Right lung (tissue), 5 donors: ENCODE measurements around the gene CBL. TPM values are rescaled to one million over a fixed set of nuclear protein-coding genes. Genes with fewer than 3 reads are reported as not detected.

Experiments
- DNase-seq, 2 donors: peaks; one replicate each; pipeline ENCODE4 v3.0.0-alpha.2; 2013
- polyA plus RNA-seq, 5 donors: library from polyadenylated mRNA; unstranded; fragments of 120-200 nt; gene quantifications; one replicate each; pipeline versions ENCODE4 v1.2.1 to v1.2.3, GENCODE V29; 2013; ENCODE audit warnings: inconsistent platforms in 1 of 5, low replicate concordance in 1 of 5; ENCODE audit not compliant: insufficient read length in 5 of 5, insufficient read depth in 1 of 5

Gene CBL
- polyA plus RNA-seq, 5 donors: 16.1 to 22.8 (median 20.5) TPM

- no peak for DNase-seq
Measured at GRCh38 chr11:119266063-119266462, 59.9 kb downstream of the CBL start.

- DNase-seq: no peak
Measured at GRCh38 chr11:119266517-119267255, 60.5 kb downstream of the CBL start.

GRCh38 chr11:119267645-119268044, 61.5 kb downstream of the CBL start:
- DNase-seq: no peak

DNA sequence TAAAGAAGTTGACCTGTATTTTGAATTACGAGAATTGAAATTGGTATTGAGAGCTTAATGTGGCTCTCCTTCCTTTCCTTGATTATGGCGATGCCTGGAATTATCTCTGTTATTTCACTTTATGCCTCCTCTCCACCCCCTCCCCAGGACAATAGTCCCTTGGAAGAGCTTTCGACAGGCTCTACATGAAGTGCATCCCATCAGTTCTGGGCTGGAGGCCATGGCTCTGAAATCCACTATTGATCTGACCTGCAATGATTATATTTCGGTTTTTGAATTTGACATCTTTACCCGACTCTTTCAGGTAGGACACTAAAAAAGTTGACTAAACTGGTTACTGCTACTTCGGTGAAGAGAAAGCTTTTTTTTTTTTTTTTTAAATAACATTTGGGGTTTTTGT, 67.6 kb downstream of the CBL start:
- no peak for DNase-seq

GRCh38 chr11:119277660-119278059, 71.5 kb downstream of the CBL start:
- no peak for DNase-seq

GRCh38 chr11:119282495-119282894, 76.4 kb downstream of the CBL start:
- DNase-seq: no peak

GRCh38 chr11:119284344-119285157, 78.4 kb downstream of the CBL start:
- no peak for DNase-seq

DNA sequence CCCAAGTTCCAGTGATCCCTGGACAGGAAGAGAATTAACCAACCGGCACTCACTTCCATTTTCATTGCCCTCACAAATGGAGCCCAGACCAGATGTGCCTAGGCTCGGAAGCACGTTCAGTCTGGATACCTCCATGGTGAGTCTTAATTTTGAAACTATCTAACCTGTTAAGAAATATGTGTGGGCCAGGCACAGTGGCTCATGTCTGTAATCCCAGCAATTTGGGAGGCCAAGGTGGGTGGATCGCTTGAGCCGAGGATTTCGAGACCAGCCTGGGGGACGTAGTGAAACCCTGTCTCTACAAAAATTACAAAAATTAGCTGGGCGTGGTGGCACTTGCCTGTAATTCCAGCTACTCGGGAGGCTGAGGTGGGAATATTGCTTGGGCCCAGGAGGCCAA, 79.3 kb downstream of the CBL start:
- no peak for DNase-seq

GRCh38 chr11:119288219-119288618, 82.1 kb downstream of the CBL start:
- DNase-seq: no peak

GRCh38 chr11:119290894-119291497, 84.9 kb downstream of the CBL start:
- DNase-seq: no peak

DNA sequence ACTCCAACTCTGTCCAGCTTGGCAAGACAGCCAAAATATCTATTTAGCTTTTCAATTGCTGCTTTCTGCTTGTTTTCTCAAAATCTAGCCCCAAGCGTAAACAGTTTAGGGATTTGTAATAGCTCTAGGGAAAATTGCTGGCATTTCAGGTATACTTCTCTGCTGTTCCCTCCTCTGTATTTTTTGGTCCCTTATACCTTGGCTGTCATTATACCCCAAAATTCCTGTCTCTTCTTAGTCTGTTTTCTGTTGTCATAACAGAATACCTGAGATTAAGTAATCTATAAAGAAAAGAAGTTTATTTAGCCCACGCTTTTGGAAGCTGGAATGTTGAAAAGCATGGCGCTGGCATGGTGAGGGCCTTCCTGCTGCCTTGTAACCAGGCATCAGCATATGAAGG, 87.3 kb downstream of the CBL start:
- DNase-seq: no peak

DNA sequence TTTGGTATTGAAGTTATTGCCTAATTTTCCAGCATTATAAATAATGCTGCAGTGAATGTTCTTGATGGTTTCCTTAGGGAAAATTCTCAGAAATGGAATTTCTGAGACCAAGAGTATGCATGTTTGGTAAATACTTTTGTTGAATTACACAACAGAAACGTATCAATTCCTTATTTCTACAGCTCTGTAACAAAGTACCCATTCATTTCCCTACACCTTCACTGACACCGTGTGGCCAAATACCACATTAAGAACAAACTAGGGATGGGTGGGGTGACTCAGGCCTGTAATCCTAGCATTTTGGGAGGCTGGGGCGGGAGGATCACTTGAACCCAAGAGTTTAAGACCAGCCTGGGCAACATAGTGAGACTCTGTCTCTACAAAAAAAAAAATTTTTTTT, 89.0 kb downstream of the CBL start:
- DNase-seq: no peak

GRCh38 chr11:119297938-119298337, 91.8 kb downstream of the CBL start:
- no peak for DNase-seq

GRCh38 chr11:119298726-119299125, 92.6 kb downstream of the CBL start:
- DNase-seq: no peak

DNA sequence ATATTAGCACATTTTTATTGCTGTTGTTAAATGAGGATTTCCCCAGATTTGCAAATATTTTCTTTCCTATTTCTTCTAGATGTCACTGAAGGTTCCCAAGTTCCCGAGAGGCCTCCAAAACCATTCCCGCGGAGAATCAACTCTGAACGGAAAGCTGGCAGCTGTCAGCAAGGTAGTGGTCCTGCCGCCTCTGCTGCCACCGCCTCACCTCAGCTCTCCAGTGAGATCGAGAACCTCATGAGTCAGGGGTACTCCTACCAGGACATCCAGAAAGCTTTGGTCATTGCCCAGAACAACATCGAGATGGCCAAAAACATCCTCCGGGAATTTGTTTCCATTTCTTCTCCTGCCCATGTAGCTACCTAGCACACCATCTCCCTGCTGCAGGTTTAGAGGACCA, 93.3 kb downstream of the CBL start:
- DNase-seq: no peak

DNA sequence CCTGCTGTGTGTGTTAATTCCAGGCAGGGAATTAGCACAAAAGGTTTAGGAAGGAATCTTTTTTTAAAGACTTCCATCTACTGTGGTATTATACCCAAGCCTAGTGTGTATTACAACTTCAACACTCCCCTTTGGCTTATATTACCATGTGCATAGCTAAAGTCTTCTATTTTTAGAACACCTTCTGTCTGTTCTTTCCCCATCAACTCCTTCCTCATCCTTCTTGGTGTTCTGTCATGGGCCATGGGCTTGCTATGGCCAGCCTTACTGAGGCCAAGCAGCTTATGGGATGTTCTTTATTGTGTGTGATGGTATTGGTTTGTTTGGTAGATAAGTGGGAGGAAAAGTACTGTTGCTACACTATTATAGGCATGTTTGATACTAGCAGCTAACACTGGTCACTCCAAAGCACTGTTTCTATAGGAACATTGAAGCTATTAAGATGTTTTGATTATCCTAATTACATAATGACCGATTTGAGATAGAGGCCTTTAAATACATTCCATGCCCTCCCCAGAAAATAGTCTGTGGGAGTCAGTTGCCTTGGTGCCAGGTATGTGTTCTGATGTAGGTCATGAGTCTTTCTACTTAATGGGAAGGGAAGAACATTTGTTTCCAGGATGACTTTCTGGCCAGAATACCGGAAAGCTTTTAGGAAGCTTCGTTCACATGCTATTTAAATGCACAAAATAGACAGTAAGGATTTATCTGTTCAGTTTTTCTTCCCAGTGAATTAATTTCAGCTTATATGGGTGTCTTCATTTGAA, 94.2 kb downstream of the CBL start:
- no peak for DNase-seq

DNA sequence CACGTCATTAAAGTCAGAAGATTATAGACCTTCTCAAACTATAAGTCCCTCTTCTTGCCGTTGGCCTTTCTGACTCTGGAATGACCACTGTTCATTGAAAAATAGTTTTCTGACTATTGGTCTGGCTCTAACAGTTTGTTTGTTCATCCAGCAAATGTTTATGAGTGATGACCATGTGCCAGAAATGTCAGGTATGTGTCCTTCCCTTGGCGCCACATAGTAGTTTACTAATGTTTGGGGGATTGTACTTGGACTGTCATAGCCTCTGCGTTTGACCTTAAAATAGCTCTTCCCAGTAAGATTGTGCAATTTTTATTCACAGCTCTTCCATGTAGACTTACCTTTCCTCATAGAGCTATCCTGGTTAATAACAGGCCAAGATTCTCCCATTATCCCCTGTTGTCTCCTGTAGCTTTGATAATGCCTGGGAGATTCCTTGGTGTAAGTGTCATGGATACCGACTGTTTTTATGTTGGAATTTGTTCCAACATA, 97.1 kb downstream of the CBL start:
- DNase-seq: no peak

GRCh38 chr11:119305556-119306372, 99.6 kb downstream of the CBL start:
- no peak for DNase-seq

DNA sequence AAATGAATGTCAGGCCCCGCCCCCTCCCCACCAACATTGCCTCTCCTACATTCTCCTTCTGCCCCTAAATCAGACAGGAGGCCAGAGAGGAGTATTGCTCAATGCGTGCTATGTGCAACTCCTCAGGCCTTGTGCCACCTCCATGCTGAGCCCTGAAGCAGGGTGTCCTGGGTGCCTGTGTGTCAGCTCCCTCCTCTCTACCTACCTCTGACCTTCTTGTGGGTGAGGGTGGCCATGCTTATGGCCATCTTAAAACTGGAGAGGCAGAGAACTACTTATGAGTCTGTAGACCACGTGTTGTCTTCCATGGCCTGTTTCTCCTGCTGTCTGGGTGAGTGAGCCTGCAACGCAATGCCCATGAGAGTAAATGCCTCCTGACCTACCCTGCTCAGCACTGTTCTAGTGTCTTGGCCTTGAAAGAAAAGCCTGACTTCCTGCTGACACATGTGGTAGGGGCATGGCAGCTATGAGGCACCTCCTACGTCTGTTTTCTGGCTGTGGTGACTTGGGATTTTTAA, 100.3 kb downstream of the CBL start:
- DNase-seq: no peak

DNA sequence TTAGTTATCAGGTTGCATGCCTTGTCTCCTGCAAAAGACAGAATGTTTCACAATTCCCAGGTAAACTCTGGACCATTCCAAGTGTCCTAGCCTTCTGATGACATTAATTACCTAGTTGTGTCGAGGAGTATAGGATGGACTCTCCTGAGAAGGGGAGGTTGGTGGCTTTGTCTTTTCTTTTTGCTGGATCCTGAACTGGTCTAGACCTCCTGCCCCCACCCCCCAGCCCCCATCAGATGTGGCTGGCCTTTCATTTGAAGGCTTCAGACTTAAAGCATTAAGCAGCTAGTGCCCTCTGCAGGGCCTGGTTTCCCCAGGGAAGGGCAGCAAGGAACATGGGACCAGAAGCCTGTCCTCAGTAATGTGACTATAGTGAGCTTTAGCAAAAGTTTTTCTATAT, 101.1 kb downstream of the CBL start:
- no peak for DNase-seq

GRCh38 chr11:119307974-119308373, 101.8 kb downstream of the CBL start:
- DNase-seq: no peak
